NCI-H748 (cell line): Measurements from ENCODE around the gene SUGT1.
"Not testable (repeated sequence)": the region's sequence is repeated elsewhere in the genome, so short reads cannot be mapped to it uniquely, and the experiment has no call there.

Experiments
- DNase-seq: peaks from one replicate; lab custom pipeline; 2025; ENCODE audit not compliant: unreplicated experiment; lab: John Stamatoyannopoulos, UW

Gene SUGT1

GRCh38 chr13:52665325-52665724 lies 12.7 kb downstream of the SUGT1 start:
- peak; percentile 29 for DNase-seq

- no peak for DNase-seq
Observed at GRCh38 chr13:52669677-52670076, 17.0 kb downstream of the SUGT1 start.

DNA sequence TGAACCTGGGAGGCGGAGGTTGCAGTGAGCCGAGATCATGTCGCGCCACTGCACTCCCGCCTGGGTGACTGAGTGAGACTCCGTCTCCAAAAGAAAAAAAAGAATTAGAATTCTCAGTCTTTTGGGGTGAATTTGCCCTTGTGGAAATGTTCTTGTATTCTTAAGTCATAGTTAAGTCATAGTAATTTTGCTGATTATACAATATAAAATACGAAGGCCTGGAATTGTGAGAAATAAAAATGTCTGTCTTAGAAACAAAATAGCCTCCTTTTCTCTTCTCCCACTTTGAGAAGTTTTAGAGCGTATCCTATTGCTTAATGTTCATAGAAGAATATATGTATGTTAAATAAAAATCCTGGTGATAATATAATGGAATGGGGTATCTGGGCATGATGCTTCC lies 18.1 kb downstream of the SUGT1 start:
- DNase-seq = no peak

- no peak for DNase-seq
Observed at GRCh38 chr13:52673465-52673864, 20.8 kb downstream of the SUGT1 start.

- DNase-seq = no peak
Observed at GRCh38 chr13:52677823-52678222, 25.2 kb downstream of the SUGT1 start.

DNA sequence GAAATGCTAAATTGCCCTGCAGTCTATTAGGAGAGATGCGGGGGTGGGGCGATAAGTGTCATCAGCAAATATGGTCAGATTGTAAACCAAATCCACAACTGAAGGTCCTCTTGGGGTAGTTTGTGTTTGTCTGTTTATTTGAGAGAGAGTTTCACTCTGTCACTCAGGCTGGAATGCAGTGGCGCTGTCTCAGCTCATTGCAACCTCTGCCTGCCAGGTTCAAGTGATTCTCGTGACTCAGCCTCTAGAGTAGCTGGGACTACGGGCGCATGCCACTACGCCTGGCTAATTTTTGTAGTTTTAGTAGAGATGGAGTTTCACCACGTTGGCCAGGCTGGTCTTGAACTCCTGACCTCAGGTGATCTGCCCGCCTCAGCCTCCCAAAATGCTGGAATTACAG lies 33.2 kb downstream of the SUGT1 start:
- not testable (repeated sequence) for DNase-seq

DNA sequence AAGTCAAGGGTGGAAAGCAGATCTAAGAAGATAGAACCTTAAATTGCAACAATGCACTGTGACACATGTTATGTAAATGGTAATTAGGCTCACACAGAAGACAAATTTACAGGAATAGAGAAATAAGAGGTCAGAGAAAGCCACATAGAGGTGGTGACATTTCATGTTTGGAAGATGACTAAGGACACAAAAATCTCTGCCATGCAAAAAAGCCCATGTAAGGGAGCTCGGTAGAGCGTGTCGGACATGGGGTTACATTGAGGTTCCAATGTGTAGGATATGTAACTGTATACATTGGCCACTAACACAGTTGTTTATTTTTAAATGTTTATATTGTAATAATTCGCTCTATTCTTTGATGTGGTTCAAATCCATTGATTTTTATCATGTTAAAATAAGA lies 33.7 kb downstream of the SUGT1 start:
- no peak for DNase-seq

DNA sequence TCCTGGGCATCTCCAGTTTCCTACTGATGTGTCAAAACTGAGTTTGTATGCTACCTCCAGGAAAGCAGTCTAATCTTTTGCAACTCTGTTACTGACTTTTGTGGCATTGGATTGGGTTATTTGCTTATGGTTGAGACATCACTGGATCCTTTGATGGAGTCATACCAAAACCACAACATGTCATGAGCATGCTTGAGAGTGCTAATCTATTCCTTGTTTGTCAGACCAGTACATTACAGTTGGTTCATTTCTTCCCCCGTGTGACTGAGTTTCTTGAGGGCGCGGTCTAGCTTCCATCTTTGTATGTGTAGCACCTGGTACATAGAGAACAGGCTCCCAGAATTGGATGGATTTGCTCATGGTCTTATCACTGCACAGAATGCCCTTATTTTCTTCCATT lies 43.2 kb downstream of the SUGT1 start:
- DNase-seq = no peak

DNA sequence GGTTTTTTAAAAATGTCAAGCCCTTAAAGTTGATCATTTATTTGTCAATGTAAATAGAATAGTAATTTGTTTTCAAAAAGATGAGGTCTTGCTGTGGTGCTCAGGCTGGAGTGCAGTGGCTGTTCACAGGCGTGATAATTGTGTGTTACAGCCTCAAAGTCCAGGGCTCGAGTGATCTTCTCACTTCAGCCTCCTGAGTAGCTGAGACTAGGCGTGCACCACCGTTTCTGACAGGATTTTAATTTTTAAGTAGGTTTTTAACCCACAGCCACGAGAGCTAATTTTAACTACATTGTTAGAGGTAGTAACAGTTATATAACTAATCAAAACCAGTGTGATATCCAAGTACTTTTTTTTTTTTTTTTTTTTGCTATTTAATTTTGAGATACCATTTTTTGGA lies 43.9 kb downstream of the SUGT1 start:
- no peak for DNase-seq

- no peak for DNase-seq
Observed at GRCh38 chr13:52701728-52702465, 49.3 kb downstream of the SUGT1 start.

GRCh38 chr13:52703482-52703881 lies 50.8 kb downstream of the SUGT1 start:
- no peak for DNase-seq

GRCh38 chr13:52706081-52706480 lies 53.4 kb downstream of the SUGT1 start:
- DNase-seq = no peak

DNA sequence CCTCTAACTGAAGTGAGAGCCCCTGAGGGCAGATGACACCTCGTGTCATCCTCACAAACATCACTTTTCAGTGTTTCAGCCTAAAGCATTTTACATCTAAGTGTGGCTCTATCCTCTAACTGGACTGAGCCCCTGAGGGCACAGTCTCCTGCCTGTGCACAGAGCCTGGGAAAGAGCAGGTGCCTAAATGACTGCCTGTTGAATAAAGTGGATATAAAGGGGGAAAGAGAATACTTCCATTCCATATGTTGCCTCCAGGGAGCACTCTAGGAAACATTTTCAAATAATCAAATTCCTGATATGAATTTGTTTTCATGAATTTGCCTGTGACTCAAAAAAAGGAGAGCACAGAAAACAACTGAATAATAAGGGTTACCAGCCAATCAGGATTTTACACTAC lies 54.7 kb downstream of the SUGT1 start:
- DNase-seq = peak; percentile 47

DNA sequence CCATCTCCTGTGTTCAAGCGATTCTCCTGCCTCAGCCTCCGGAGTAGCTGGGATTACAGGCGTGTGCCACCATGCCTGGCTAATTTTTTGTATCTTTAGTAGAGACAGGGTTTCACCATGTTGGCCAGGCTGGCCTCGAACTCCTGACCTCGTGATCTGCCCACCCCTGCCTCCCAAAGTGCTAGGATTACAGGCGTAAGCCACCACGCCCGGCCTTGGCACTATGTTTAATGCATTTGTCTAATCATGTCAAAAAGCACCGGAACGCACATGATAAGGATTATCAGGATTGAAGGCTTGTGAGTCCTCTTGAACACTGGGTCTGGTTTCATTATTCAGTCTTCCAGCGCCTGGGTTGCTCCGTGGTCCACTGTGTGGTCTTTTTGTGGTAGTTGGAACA lies 55.6 kb downstream of the SUGT1 start:
- DNase-seq = not testable (repeated sequence)

DNA sequence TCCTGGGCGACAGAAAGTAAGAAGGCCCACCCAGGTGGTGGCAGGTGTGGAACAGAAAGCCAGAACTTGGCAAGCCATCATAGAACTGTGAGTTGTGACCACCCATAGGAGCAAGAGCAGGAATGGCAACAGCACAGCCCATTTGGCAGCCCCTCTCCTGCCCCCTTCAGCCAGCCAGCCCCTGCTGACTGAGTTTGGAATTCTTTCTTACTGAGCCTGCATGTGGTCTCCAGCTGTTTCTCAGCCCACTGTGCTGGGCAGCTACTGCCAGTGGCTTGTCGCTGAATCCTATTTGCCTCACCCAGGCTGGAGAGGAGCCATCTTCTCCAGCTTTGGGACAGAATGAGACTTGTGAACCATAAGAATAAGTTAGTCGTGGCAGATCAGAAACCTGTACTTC lies 58.6 kb downstream of the SUGT1 start:
- no peak for DNase-seq

GRCh38 chr13:52712385-52712784 lies 59.7 kb downstream of the SUGT1 start:
- DNase-seq = no peak

DNA sequence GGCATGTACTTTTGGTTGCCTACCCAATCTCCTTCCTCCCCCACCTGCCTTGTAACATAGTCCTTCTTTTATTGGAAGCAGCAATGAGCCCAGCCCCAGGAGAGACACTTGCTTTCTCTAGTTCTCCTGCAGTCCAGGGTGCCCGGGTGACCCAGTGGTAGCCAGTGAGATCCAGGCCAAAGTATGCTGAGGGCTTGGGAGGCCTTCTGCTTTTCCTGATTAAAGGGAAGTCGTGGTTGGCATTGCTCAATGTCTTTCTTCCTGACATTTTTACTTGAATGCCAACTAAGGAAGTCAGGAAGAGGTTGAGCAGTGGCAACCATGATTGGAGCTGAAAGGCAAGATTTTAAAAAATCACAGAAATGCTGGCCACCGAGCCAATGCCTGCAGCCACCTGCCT lies 61.3 kb downstream of the SUGT1 start:
- no peak for DNase-seq

DNA sequence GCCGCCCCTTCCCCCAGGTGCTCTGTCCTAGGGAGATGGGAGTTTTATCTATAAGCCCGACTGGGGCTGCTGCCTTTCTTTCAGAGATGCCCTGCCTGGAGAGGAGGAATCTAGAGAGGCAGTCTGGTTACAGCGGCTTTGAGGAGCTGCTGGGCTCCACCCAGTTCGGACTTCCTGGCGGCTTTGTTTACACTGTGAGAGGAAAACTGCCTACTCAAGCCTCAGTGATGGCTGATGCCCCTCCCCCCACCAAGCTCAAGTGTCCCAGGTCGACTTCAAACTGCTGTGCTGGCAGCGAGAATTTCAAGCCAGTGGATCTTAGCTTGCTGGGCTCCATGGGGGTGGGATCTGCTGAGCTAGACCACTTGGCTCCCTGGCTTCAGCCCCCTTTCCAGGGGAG lies 68.3 kb downstream of the SUGT1 start:
- DNase-seq = peak; percentile 23

DNA sequence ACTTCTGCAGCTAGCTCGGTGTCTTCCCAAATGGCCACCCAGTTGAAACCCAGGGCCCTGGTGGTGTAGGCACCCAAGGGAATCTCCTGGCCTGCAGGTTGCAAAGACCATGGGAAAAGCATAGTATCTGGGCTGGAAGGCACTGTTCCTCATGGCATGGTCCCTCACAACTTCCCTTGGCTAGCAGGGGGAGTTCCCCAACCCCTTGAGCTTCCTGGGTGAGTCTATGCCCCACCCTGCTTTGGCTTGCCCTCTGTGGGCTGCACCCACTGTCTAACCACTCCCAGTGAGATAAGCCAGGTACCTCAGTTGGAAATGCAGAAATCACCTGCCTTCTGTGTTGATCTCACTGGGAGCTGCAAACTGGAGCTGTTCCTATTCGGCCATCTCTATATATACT lies 68.7 kb downstream of the SUGT1 start:
- DNase-seq = not testable (repeated sequence)

GRCh38 chr13:52723181-52723580 lies 70.5 kb downstream of the SUGT1 start:
- no peak for DNase-seq

GRCh38 chr13:52725302-52725701 lies 72.7 kb downstream of the SUGT1 start:
- no peak for DNase-seq

- no peak for DNase-seq
Observed at GRCh38 chr13:52726258-52726657, 73.6 kb downstream of the SUGT1 start.

DNA sequence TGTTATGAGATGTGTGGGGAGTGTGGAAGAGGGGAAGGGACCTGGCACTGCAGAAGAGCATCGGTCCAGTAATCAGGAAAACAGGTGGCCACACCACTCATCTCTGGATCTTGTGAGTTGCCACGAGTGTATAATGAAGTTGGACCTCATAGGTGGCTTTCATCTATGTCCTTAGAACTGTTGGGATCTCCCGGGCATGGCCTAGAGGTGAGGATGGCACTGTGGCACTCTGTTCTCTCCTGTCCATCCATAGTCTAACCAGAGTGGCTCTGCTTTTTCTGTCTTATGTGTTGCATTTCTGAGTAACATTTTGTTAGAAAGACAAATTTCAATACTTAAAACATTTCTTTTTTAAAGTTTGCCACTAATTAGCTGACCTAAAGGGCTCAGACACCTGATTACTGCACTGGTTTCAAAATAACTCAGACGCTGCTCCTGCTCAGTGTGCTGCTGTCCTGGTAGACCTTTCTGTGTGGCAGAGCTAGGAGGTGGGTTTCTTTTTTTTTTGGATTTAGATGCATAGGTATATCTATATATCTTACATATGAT lies 81.5 kb downstream of the SUGT1 start:
- no peak for DNase-seq
